HG03521 (cell line): ENCODE results near the gene CERS3.

Experiments
- ATAC-seq: cut with Tn5 transposase; IDR thresholded peaks from one replicate; pipeline ENCODE4 v1.9.1; 2021; ENCODE audit warnings: mild to moderate bottlenecking, moderate library complexity; ENCODE audit not compliant: unreplicated experiment

The CERS3 gene

GRCh38 chr15:100385300-100386050 lies 143.3 kb downstream of the CERS3 start:
- ATAC-seq = no peak

- ATAC-seq = no peak
Measured at GRCh38 chr15:100384108-100384410, 144.7 kb downstream of the CERS3 start.

- no peak for ATAC-seq
Measured at GRCh38 chr15:100383302-100384107, 145.2 kb downstream of the CERS3 start.

- no peak for ATAC-seq
Measured at GRCh38 chr15:100373942-100374341, 154.8 kb downstream of the CERS3 start.

- ATAC-seq = no peak
Measured at GRCh38 chr15:100373120-100373896, 155.4 kb downstream of the CERS3 start.

- ATAC-seq = no peak
Measured at GRCh38 chr15:100372739-100373119, 156.0 kb downstream of the CERS3 start.

GRCh38 chr15:100355342-100355741 lies 173.4 kb downstream of the CERS3 start:
- no peak for ATAC-seq

GRCh38 chr15:100353449-100353848 lies 175.3 kb downstream of the CERS3 start:
- ATAC-seq = no peak

- ATAC-seq = no peak
Measured at GRCh38 chr15:100350434-100351226, 178.1 kb downstream of the CERS3 start.
